HG02870 (cell line): Measurements from ENCODE around the gene FIBCD1.

Experiments used
- ATAC-seq: cut with Tn5 transposase; IDR thresholded peaks from one replicate; pipeline ENCODE4 v1.9.1; 2021; ENCODE audit warnings: mild to moderate bottlenecking, moderate library complexity; ENCODE audit not compliant: unreplicated experiment

The FIBCD1 gene

DNA sequence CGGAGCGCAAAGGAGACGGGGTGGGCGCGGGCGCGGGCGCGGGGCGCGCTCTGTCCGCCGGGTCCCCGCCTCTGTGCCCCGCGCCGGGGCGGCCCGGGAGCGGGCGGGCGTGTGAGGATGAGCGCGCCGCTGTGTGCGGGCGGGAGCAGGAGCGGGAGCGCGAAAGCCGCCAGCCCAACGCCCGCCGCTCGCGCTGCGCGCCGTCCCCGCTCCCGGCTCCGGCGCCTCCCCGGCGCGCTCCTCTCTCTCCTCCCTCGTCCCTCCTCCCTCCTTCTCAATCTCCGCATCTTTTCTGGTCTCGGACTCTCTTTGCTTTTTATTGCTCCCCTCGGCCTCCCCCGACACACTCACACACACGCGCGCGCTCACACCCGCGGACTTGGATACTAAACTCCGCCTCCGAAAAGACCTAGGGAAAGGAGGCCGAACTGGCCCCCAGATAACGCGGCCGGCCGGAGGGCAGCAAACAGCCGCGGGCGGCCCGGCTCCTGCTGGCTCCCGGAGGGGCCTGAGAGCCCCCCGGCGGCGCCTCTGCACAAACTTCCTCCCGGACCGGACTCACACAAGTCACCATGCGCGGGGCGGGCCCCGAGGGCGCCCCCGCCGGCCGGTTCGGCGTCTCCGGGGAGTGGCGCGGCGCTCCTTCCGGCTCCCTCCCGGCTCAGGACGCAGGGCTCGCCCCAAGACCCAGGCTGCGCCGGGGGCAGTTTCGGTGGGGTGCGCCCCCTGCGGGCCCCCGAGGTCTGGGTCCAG, at the start of gene FIBCD1:
Gene FIBCD1, minus strand, starts transcription at position 596 of the 753 bp plus-strand sequence. CDS start 640 bp downstream, outside the sequence.
- no peak for ATAC-seq

- ATAC-seq, result no peak
These were observed 49.3 kb upstream of the FIBCD1 start for GRCh38 chr9:130988400-130988747.

GRCh38 chr9:130987738-130988399, 48.8 kb upstream of the FIBCD1 start:
- ATAC-seq, result no peak

DNA sequence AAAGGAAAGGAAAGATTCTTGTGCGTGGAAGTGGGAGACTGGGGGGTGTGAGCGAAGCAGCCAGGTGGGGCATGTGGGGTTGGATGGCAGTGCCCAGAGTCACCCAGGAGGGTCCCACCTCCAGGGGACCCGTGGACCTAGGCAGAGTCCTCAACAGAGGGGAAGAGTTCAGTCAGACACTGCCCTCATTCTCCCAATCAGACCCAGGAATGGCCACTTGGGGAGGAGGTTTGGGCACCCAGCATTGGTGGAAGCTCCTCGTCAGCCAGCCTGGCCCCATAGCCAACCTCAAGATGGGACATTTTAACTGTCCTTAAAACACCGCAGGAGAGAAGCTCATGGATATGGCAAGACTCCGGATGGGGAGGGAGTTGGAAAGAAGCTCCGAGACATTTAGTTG, 48.0 kb upstream of the FIBCD1 start:
- ATAC-seq, result no peak

- ATAC-seq, result no peak
These were observed 47.4 kb upstream of the FIBCD1 start for GRCh38 chr9:130986356-130986965.

- no peak for ATAC-seq
These were observed 46.6 kb upstream of the FIBCD1 start for GRCh38 chr9:130985606-130986162.

DNA sequence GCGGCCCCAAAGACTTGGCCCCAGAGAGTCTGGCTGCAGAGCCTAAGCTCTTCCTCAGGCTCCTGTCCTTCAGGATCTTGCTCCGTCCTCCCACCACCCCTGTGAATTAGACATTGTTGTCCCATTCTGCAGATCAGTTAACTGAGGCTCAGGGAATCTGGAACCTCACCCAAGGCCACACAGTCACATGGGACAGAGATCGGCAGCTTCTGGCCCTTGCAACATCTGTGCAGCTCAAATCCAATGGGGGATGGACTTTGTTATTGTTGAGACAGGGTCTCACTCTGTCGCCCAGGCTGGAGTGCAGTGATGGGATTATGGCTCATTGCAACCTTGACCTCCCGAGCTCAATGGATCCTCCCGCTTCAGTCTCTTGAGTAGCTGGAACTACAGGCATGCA, 46.0 kb upstream of the FIBCD1 start:
- ATAC-seq, result no peak

DNA sequence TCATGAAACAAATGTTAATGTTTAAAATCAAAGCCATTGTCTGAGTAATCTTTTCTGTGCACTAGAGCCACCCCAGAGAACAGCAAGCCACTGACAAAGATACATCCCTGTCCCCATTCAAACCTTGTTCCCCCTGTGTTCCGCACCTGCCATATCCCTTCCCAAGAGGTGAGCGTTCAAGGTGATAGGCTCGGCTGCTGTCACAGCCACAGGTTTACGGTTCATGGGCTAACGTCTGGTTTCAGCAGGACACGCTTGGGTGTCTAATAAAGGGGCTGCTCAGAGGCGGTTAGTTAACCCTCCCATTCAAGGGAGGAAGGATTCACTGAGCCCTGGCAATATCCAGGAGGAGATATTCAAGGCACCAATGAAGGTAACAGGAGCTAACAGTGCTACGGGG, 45.5 kb upstream of the FIBCD1 start:
- ATAC-seq, result no peak

GRCh38 chr9:130983970-130984369, 44.9 kb upstream of the FIBCD1 start:
- ATAC-seq, result no peak

DNA sequence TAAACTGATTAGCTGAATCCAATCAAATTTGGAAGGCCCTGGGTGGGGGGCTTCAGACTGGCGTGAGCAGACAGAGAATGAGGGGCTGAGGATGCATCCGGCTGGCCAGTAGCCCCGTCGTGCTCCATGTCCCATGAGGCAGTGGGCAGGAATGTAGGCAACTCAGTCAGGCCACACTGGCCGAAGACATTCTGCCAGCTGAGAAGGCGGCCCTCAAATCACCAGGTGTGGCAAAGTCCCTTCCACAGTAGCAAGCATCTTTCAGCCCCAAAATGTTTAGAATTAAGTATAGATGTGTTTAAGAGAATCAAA, 44.3 kb upstream of the FIBCD1 start:
- no peak for ATAC-seq

DNA sequence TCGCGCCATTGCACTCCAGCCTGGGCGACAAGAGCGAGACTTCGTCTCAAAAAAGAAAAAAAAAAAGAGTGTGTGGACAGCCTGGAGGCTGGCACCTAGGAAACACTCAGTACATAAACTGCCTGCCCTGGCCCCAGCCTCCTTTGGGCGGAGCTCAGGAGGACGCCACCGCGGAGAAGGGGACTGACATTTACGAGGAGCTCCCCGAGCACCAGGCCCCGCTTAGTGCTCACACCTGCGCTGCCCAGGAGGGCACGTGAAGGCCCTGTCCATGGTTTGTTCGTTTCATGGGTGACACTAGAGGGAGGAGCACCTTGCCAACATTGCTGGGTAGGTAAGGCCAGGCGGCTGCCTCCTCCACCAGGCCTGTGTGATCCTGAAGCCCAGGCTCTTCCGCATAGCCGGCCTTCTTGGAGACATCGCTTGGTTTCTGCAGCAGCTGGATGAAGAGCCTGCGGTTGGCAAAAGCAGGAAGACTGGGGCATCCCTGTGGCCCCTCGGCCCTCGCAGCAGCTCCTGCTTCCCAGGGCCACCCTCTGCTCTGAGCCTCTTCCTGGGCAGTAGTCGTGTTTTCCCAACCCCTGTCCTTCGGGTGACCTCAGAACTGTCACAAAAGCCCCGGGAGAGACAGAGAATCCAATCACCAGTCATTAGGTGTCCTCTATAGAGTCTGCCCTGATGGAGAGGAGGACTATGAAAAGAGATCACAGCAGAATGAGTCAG, 43.8 kb upstream of the FIBCD1 start:
- no peak for ATAC-seq

DNA sequence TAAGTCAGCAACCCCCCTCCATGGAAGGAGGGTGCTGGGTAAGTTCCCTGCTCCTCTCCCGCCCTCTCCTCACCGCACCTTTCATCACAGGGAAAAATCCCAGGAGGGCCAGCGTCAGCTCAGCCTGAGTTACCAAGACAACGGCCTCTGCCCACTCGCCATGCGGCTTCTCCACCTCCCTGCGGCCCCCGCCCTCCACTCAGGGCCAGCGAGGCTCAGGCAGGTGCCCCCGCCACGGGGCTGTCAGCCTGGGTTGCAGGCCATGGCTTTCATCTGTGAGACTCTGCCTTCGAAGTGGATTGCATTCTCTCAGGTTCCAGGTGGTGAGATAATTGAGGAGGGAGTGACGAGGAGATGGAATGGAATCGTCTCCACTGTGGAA, 42.7 kb upstream of the FIBCD1 start:
- no peak for ATAC-seq

DNA sequence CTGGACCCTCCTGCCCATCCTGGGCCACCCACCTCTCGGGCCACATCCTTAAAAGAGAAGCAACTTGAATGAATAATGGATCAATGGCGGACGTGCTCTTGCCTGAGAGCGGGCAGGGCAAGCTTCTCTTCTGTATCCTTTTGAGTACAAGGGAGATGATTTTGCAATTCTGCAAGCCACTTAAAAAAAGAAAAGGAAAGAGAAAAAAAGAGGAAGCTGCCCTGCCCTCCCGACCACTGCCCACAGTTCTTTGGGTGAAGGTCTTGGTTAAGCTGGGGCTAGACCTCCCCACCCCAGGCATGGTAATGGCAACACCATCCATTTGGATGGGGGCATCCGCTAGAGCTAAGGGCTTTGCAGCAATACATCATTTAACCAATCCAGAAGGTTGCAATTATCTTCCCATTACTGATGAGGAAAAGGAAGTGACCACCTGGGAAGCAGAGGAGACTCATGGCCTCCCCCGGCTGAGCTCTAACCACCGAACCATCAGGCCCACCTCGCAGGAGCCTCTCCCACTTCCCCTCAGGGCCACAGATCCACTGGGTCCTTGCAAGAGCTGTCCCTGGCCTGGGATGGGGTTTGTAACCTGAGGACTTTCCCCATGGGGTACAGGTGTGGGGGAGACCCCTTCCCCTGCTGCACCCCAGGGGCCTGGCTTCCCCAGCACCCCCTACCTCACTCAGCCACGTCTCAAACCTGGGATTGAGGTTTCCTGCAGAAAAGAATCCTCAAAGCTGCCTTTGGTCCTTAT, 42.1 kb upstream of the FIBCD1 start:
- ATAC-seq, result no peak

DNA sequence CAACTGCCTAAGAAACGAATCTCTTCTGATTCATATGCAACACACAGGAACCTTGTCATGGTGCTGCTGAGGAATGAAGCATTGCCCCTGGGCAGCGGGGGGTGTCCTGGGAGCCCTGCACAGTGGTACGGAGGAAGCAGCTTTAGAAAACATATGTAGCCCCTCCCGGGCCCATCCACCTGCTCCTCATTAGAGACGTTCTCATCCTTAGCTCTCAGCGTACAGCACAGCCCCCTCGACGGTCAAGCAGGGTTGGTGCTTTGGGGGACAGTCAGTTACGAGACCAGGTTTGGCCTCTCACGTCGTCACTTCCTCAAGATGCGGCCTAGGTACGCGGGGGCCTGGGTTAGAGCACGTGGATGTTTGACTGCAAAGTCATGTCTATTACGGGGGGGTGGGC, 41.5 kb upstream of the FIBCD1 start:
- ATAC-seq, result no peak

GRCh38 chr9:130979591-130980385, 40.7 kb upstream of the FIBCD1 start:
- no peak for ATAC-seq

GRCh38 chr9:130977811-130978221, 38.8 kb upstream of the FIBCD1 start:
- no peak for ATAC-seq

GRCh38 chr9:130975932-130976841, 37.1 kb upstream of the FIBCD1 start:
- no peak for ATAC-seq

- ATAC-seq, result no peak
These were observed 36.1 kb upstream of the FIBCD1 start for GRCh38 chr9:130975156-130975555.

GRCh38 chr9:130974697-130975096, 35.6 kb upstream of the FIBCD1 start:
- ATAC-seq, result no peak
